ENCODE data around the gene NUMBL. TPM values are rescaled to one million over a fixed set of nuclear protein-coding genes. Genes with fewer than 3 reads are reported as not detected.

The NUMBL gene
- total RNA-seq, 1 donor = 26.8 TPM

- peak overlapping the region; percentile 91 for H3K27ac ChIP-seq (ENCODE audit: low read depth, low read length)
- H3K79me2 ChIP-seq (ENCODE audit: insufficient read depth, low read length) = peaks cover 41% of the 10 kb centered on the region
- H3K4me2 ChIP-seq (ENCODE audit: insufficient read depth, low read length) = peak overlapping the region; percentile 95
- TF ChIP-seq CTCF (IDR thresholded peaks at IDR 0.05; ENCODE audit: extremely low read depth, low read depth, low read length) = no peak
- peaks cover 28% of the 10 kb centered on the region for H3K36me3 ChIP-seq (ENCODE audit: insufficient read depth, low read length)
- H3K4me3 ChIP-seq (ENCODE audit: insufficient read depth, low read length) = peak overlapping the region; percentile 94
- peaks cover 23% of the 10 kb centered on the region for H3K4me1 ChIP-seq (ENCODE audit: insufficient read depth, low read length)
- no peaks in the 10 kb centered on the region for H3K9me3 ChIP-seq (ENCODE audit: low read depth, low read length)
- H2AFZ ChIP-seq (ENCODE audit: low read length) = no peak overlapping the region
- no peaks in the 10 kb centered on the region for H3K27me3 ChIP-seq (ENCODE audit: insufficient read depth, low read length)
- DNase-seq (ENCODE audit: insufficient read length, low spot score, missing footprints) = peak; percentile 47
- peaks cover 46% of the 10 kb centered on the region for H4K20me1 ChIP-seq (ENCODE audit: insufficient read depth, low read length)
These were observed 1.5 kb downstream of the NUMBL start for GRCh38 chr19:40688987-40689338.

DNA sequence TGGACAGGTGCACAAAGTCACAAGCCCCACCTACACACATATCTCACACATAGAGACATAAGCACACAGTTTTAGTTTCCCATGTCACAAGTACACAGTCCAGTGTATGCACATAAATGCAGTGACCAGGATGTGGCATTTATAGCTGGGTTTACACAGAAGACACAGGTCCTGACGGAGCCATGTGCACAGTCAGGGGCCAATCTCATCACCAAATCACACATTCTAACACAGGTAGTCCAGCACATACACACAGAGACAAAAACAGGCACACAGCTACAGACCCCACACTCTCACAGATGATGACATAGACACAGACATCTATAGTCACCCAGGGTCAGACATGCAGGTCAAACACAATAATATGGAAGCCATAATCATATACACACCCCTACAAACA lies 2.1 kb downstream of the NUMBL start:
- DNase-seq (ENCODE audit: insufficient read length, low spot score, missing footprints) = peak; percentile 55
- Histone ChIP-seq H3K36me3 (ENCODE audit: insufficient read depth, low read length) (peaks cover 31% of the 10 kb centered on the region), H4K20me1 (ENCODE audit: insufficient read depth, low read length) (peaks cover 49% of the 10 kb centered on the region), H3K4me3 (ENCODE audit: insufficient read depth, low read length) (peak overlapping the region; percentile 94), H2AFZ (ENCODE audit: low read length) (no peak overlapping the region), H3K79me2 (ENCODE audit: insufficient read depth, low read length) (peaks cover 41% of the 10 kb centered on the region), H3K27ac (ENCODE audit: low read depth, low read length) (peak overlapping the region; percentile 46), H3K4me1 (ENCODE audit: insufficient read depth, low read length) (peaks cover 23% of the 10 kb centered on the region), H3K27me3 (ENCODE audit: insufficient read depth, low read length) (no peaks in the 10 kb centered on the region), H3K9me3 (ENCODE audit: low read depth, low read length) (no peaks in the 10 kb centered on the region), H3K4me2 (ENCODE audit: insufficient read depth, low read length) (peak overlapping the region; percentile 95)
- no peak for TF ChIP-seq CTCF (IDR thresholded peaks at IDR 0.05; ENCODE audit: extremely low read depth, low read depth, low read length)

DNA sequence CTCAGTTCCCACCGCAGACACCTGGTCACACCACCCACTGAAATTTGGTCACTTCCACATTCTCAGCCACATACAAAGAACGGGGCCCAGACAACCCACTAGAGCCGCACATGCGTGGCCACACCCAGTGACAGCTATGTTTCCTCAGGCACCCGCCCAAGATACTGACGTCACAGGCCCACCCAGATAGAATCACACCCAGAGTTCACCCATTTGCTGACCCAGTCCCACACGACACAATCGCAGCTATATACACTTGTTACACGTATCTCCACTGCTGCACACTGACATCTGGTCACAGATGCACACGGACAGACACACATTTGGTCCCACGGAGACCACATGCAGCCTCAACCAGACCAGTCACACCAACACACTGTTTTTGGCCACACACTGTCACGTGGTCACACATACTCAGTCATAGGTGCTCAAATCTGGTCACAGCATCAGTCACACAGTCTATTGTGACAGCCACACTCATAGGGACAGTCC lies 2.9 kb downstream of the NUMBL start:
- Histone ChIP-seq H3K27ac (ENCODE audit: low read depth, low read length) (peak overlapping the region; percentile 46), H3K79me2 (ENCODE audit: insufficient read depth, low read length) (peaks cover 41% of the 10 kb centered on the region), H3K27me3 (ENCODE audit: insufficient read depth, low read length) (no peaks in the 10 kb centered on the region), H3K4me2 (ENCODE audit: insufficient read depth, low read length) (peak overlapping the region; percentile 95), H3K36me3 (ENCODE audit: insufficient read depth, low read length) (peaks cover 37% of the 10 kb centered on the region), H3K4me3 (ENCODE audit: insufficient read depth, low read length) (peak overlapping the region; percentile 94), H3K9me3 (ENCODE audit: low read depth, low read length) (no peaks in the 10 kb centered on the region), H4K20me1 (ENCODE audit: insufficient read depth, low read length) (peaks cover 56% of the 10 kb centered on the region), H3K4me1 (ENCODE audit: insufficient read depth, low read length) (peaks cover 23% of the 10 kb centered on the region), H2AFZ (ENCODE audit: low read length) (no peak overlapping the region)
- no peak for TF ChIP-seq CTCF (IDR thresholded peaks at IDR 0.05; ENCODE audit: extremely low read depth, low read depth, low read length)
- peak; percentile 96 for DNase-seq (ENCODE audit: insufficient read length, low spot score, missing footprints)

DNA sequence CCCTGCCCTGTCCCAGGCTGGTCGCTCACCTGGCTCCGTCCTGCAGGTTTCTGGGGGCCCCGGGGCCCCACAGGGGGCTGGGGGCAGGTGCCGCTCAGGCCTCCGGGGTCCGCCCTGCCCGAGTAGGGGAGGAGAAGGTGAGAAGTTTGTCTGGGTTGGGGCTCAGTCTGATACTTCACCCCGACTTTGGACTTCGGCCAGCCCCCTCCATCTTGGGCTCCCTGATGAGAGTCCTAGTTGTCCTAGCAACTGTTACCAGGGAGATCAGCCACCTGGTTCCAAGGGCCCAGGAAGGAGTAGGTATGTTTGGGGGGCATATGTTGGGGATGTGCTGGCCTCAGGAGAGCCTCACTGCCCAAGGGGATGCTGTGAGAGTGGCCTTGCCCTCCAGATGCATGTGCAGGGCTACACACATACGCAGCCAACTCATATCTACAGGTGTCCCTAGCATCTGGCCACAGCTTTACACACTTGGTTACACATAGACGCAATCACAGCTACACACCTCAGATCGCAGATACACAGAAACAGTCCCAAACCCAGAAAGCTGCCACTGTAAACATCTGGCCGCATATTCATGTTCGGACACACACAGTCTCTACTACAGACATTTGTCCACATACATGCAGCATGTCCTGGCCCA lies 3.4 kb downstream of the NUMBL start:
- peaks cover 41% of the 10 kb centered on the region for H3K79me2 ChIP-seq (ENCODE audit: insufficient read depth, low read length)
- no peaks in the 10 kb centered on the region for H3K9me3 ChIP-seq (ENCODE audit: low read depth, low read length)
- H3K4me2 ChIP-seq (ENCODE audit: insufficient read depth, low read length) = peak overlapping the region; percentile 95
- peak overlapping the region; percentile 46 for H3K27ac ChIP-seq (ENCODE audit: low read depth, low read length)
- TF ChIP-seq CTCF (IDR thresholded peaks at IDR 0.05; ENCODE audit: extremely low read depth, low read depth, low read length) = no peak
- H3K27me3 ChIP-seq (ENCODE audit: insufficient read depth, low read length) = no peaks in the 10 kb centered on the region
- H4K20me1 ChIP-seq (ENCODE audit: insufficient read depth, low read length) = peaks cover 59% of the 10 kb centered on the region
- peak; percentile 66 for DNase-seq (ENCODE audit: insufficient read length, low spot score, missing footprints)
- peaks cover 23% of the 10 kb centered on the region for H3K4me1 ChIP-seq (ENCODE audit: insufficient read depth, low read length)
- no peak overlapping the region for H3K4me3 ChIP-seq (ENCODE audit: insufficient read depth, low read length)
- peaks cover 42% of the 10 kb centered on the region for H3K36me3 ChIP-seq (ENCODE audit: insufficient read depth, low read length)
- no peak overlapping the region for H2AFZ ChIP-seq (ENCODE audit: low read length)

All from osteoblast (primary cell).